ENCODE data around the gene KTN1.

Gene KTN1, protein sequence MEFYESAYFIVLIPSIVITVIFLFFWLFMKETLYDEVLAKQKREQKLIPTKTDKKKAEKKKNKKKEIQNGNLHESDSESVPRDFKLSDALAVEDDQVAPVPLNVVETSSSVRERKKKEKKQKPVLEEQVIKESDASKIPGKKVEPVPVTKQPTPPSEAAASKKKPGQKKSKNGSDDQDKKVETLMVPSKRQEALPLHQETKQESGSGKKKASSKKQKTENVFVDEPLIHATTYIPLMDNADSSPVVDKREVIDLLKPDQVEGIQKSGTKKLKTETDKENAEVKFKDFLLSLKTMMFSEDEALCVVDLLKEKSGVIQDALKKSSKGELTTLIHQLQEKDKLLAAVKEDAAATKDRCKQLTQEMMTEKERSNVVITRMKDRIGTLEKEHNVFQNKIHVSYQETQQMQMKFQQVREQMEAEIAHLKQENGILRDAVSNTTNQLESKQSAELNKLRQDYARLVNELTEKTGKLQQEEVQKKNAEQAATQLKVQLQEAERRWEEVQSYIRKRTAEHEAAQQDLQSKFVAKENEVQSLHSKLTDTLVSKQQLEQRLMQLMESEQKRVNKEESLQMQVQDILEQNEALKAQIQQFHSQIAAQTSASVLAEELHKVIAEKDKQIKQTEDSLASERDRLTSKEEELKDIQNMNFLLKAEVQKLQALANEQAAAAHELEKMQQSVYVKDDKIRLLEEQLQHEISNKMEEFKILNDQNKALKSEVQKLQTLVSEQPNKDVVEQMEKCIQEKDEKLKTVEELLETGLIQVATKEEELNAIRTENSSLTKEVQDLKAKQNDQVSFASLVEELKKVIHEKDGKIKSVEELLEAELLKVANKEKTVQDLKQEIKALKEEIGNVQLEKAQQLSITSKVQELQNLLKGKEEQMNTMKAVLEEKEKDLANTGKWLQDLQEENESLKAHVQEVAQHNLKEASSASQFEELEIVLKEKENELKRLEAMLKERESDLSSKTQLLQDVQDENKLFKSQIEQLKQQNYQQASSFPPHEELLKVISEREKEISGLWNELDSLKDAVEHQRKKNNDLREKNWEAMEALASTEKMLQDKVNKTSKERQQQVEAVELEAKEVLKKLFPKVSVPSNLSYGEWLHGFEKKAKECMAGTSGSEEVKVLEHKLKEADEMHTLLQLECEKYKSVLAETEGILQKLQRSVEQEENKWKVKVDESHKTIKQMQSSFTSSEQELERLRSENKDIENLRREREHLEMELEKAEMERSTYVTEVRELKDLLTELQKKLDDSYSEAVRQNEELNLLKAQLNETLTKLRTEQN (N-terminal part only)

DNA sequence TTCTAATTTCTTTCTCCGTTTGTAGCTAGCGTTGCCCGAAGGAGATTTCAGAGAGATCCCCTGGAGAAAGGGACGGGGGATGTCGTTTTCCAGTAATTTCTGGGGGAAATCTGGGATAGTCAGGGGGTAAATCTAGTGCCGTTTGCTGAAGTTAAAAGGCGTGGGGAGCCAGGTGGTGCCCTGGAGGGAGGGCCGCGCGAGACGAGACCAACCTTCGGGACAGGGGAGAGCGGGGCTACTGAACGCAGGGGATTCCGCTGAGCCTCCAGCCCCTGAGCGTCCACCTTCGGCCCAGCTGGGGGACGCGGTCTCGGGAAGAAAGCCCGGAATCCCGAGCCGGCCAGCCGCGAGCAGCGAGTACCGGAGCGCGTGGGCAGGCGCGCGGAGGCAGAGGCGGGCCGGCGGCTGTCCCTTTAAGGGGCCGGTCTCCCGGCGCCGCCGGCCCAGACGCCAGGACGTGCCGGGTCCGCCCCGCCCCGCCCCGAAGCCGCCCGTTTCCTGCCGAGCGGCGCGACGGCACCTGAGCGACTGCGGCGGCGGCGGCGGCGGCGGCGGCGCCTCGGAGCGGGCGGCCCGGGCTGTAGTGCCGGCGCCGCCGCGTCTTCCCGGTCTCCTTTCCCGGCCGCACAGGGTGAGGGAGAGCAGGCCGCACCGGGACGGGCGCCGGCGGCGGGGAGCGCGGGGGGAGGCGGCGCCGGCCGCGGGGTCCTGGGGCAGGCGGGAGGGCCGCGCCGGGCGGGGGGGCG lies at the start of gene KTN1:
Gene KTN1 (plus strand): TSS at position 484 of the 746 bp plus-strand sequence. CDS start 31,842 bp downstream, outside the sequence.
- DNase-seq (ENCODE audit: low read depth): peak; percentile 86

DNA sequence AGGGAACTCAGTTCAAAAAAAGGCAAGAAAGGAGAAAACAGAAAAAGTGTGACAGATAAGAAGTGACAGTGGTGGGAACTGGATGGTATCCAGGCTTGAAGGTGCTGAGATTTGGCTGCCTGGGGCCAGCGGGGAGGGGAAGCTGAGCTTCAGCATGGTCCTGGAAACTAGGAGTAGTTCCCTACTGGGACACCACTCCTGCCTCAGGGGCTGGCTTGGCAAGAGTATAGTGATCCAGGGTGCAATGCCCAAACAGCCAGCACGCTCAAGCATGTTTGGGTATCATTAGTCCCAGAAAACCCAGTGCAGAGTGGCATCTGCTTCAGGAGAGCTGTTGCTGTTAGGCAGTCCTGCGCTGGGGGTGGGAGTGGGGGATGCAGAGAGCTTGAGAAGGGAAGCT lies 49.5 kb upstream of the KTN1 start:
- no peak for DNase-seq (ENCODE audit: low read depth)

DNA sequence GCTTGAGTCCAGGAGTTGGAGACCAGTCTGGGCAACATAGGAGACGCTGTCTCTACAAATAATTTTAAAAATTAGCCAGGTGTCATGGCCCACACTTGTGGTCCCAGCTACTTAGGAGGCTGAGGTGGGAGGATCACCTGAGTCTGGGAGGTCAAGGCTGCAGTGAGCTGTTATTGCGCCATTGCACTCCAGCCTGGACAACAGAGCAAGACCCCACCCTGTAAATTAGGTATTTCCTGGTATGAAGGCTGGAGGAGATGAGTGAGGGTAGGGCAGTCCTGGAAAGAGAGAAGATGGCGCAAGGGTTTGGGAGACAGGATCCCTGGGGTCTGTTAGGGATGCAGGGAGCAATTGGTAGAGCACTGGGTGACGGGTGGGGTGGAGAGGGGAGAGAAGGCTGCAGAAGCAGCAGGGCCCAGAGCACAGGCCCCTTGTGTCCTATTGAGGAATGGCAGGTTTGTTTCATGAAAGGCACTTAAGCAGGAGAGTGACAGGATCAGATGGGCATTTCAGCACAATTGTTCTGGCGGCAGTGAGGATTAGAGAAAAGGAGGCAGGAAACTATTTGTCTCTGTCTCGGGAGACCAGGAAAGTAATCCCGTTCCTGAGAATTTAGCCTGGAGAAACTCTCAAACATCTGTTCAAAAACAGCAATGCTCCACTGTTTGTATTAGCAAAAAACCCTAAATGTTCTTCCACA lies 47.2 kb upstream of the KTN1 start:
- peak; percentile 16 for DNase-seq (ENCODE audit: low read depth)

DNA sequence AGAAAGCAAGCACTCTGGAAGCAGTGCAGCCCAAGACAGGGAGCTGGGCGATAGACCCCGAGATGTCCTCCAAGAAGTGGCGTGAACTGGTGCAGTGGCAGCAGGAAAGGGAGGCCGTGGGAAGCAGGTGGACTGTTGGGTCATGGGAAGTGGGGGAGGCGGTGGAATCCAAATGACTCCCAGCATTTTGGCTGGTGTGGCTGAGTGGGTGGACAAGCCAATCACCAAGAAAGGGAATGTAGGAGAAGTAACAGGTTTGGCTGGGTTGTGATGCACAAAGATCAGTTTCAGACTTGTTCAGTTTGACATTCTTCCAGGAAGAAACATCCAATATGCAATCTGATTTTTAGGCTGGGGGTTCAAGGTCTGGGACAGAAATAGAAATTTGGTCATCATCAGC lies 46.0 kb upstream of the KTN1 start:
- DNase-seq (ENCODE audit: low read depth): no peak

DNA sequence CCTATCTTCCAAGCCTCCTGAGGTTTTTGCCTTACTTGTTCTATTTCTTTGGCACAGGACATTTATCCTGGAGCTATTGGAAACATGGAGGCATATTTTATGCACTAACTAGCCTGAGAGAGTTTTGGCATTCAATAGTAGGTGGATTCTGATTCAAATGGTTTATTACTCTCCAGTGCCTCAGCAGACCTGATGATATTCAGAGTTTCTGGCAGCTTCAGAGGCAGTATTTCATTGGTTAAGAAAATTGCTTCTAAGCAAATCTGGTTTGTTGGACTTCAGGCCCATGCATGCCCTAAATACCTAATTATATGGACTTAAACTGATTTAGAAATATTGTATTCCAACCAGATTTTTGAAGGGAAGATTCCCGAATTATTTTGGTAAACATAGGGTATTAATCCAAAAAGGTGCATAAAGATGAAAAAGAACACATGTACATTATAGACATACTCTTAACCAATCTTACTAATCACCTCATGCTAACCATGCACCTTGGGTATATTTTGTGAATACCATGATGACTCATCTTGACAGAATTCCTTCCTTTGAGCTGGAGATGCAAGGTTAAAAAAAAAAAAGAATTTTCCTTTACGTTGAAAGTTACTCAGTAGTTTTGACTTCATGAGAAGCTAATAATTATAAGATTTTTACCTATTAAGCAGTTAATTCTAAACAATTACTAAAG lies 44.3 kb upstream of the KTN1 start:
- DNase-seq (ENCODE audit: low read depth): peak; percentile 62

DNA sequence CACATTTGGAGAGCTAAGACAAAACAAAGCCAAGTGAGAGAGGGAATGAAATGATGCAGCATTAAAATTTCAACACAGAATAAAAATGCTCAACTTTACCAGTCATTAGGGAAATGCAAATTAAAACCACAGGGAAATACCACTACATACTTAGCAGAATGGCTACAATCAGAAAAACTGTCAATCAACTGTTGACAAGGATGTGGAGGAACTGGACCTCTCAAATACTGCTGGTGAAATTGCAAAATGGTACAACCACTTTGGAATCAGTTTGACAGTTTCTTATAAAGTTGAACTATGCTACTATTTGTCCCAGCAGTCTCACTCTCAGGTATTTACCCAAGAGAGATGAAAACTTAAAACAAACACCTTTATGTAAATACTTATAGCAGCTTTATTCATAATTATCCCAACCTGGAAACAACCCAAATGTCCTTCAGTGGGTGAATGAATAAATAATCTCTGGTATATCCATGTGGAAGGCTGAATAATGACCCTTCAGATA lies 43.8 kb upstream of the KTN1 start:
- peak; percentile 11 for DNase-seq (ENCODE audit: low read depth)

DNA sequence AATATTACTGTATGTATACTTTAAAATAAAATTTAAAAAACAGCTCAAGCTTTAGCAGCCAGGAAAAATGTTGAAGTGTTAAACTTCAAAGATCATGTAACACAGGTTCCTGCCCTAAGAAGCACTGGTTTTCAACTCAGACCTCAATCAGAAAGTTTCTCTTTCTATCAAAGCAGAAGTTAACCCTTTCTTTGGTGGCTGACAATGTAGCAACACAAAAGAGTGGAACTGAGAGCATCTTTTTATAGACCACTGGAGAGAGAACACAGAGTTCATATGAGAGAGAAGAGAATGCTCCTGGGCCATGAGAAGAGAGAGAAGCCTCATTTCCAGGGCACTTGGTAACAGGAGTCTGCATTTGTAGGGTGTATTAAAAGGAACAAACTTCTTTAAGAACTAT lies 42.2 kb upstream of the KTN1 start:
- DNase-seq (ENCODE audit: low read depth): no peak

DNA sequence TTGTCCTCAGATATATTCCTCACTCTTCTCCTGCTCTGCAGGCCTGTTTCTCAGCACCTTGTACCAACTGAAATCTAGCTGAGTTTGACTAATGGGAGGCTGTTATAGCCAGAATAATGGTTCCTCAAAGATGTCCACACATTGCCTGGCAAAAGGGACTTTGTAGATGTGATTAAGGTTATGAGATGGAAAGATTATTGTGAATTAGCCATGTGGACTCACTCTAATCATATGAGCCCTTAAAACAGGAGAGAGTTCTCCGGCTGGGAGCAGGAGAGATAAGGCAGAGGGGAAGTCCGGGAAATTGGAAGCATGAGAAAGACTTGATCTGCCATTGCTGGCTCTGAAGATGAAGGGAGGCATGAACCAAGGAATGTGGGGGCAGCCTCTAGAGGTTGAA lies 40.0 kb upstream of the KTN1 start:
- DNase-seq (ENCODE audit: low read depth): no peak

DNA sequence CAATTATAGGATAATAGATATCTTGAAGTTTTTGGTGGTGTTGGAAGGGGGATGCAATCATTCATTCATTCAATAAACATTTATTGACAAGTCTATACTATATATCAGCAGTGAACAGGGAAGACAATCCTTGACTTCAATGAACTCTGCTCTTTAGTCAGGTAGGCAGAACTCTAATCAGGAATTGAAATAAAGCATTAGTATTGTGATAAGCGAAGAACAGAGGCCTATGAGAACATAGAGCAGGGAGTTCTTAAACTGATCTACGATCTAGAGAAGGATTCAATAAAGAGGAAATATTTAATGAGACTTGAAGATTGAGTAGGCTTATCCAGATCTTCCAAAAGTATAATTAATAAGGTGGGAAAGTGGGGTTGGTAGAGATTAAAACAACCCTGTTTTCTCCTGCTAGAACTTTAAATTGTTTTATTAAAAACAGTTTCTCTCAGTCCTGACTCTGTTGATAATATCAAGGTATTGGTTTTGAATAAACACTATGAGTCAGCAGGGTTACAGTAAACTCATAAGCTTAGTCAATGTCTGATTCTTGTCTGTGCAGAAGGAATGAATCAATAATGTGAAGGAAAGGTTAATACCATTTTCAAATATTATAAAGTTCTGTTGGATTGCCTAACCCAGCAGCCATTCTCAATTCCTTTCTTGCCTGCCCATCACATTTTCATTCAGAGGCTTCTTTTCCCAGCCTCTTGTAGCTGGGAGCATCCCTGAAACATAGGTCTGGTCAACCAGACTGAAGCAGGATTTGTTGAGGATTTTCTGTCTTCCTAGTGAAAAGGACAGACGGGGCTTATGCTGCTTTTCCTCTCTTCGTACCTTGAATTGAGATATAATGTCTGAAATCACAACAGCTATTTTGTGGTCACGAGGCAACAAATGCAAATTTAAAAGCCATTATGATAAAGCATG lies 38.9 kb upstream of the KTN1 start:
- DNase-seq (ENCODE audit: low read depth): peak; percentile 72

DNA sequence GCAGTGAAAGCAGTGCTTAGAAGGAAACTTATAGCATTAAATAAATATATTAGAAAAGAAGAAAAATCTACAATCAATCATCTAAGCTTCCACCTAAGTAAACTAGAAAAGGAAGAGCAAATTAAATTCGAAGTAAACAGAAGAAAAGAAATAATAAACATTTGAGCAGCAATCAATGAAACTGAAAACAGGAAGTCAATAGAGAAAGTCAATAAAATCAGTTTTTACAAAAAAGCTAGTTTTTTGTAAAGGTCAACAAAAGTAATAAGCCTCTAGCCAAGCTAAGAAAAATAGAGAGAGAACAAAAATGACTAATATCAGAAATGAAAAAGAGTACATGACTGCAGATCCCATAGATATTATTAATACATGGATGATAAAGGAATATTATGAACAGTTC lies 34.2 kb upstream of the KTN1 start:
- DNase-seq (ENCODE audit: low read depth): no peak

DNA sequence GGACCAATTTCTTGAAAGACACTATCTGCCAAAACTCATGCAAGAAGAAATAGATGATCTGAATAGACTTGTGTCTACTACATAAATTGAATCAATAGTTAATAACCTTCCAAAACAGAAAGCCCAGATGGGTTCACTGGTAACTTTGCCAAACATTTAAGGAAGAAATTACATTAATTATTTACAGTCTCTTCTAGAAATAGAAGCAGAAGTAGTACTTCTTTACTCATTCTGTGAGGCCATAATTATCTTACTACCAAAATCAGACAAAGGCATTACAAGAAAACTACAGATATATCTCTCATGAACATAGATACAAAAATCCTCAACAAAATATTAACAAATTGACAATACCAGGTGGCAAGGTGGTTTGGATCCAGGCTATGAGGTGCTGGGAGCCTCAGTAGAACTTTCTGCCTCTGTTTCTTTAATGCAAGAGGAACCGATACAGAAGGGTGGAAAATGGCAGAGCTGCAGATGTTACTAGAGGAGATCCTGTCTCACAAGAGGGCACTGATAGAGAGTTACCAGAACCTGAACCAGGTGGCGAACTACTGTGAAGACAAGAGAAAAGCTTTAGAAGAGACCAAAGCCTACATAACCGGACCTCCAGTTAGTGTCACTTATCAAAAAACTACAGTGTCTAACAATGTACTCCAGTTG lies 33.7 kb upstream of the KTN1 start:
- DNase-seq (ENCODE audit: low read depth): no peak

DNA sequence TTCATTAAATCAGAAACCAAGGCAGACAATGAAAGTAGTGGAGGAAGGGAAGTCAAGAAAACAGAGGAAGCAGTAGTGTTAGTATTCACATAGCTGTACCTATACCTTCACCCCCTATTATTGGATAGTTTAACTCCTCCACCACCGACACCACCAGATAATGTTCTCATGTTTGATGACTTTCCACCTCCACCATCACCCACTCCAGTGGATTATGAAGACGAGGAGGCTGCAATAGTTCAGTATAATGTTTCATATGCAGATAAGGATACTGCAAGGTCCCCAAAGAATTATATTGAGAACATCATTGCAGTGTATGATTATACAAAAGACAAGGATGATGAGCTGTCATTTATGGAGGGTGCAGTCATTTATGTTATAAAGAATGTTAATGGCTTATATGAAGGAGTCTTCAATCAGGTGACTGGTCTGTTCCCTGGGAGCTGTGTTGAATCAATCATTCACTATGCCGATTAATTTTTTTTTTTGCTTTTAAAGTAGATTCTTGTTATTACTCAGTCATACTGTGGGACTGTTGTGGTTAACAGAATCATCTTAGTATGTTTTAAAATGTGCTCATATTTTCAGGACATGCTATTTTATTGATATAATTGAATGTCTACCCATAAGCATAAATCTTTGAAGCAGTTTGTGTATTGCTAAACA lies 32.2 kb upstream of the KTN1 start:
- DNase-seq (ENCODE audit: low read depth): peak; percentile 10

DNA sequence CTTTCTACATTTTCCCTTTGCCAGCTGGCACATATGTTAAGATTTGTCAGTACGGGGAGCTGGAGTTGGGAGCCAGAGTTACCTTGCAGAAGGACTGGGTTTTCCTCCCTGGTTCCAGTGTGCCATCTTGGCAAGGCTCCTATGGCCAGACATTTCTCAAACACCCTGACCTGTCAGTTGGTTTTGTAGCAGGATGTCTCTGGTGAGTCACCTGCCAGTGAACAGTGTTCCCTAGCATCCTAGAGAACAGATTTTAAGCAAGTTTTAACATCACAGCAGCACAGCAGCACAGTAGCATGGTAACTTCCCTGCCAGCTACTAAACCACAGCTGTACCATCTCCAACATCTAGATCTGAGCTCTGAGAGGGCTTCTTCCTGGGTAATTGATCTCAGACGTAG lies 26.2 kb upstream of the KTN1 start:
- peak; percentile 42 for DNase-seq (ENCODE audit: low read depth)

DNA sequence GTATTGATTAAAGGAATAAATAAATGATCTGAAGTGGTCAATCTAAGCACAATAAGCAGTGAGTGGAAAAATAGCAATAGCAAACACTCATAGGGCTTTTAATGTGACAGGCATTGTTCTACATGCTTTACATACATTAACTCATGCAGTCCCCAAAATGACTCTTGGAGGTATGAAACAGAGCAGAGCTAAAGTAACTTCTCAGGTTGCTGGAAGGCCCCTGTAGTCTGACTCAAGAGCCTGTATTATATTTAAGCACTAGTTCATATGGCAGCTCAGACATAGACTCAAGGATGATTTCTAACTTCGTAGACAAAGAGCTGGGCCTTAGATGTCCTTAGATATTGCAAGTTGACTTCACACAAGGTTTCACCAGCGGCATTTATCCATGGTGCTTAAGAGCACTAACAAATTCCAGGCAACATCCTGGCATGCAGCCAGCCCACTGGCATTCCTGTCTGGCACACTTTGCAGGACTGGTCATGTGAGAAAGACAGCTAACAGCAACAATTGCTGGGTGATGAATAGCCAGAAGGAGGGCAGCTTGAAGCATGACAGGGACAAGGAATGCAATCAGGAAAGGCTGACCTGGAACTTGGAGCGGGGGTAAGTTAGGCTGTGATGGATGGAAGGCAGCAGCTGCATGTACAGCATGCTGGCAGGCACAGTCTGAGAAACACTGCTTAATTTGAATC lies 22.9 kb upstream of the KTN1 start:
- peak; percentile 78 for DNase-seq (ENCODE audit: low read depth)

DNA sequence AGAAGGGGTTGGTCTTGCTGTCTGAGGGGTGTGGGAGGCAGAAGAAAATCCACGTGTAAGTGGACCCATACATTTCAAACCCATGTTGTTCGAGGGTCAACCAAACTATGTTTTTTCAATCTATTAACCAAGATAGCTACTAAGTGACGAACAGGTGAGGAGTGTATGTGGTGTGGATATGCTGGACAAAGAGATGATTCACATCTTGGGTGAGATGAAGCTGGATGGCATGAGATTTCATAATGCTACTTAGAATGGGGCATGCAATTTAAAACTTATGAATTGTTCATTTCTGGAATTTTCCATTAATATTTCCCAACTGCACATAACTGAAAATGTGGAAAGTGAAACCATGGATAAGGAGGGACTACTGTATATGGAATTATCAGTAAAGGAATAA lies 17.9 kb upstream of the KTN1 start:
- DNase-seq (ENCODE audit: low read depth): no peak

DNA sequence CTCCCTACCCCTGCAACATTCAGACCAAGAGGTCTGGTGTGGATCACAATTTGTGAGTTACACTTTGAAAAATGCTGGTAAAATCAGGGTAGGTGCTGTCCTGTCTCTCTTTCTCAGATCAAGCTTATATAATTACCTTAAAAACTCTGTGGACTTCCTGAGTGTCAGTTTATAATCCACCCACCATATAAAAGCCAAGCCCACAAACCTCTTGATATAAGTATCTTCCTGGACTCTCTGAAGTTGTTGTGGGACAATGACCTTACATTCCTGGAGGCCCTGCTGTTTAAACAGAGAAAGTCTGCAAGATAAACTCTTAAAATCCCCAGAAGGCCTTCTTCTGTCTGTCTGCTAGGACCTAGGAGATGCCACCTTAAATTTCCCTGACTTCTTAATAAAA lies 11.4 kb upstream of the KTN1 start:
- no peak for DNase-seq (ENCODE audit: low read depth)
